ENCODE results near the gene TMEM163.

DNA sequence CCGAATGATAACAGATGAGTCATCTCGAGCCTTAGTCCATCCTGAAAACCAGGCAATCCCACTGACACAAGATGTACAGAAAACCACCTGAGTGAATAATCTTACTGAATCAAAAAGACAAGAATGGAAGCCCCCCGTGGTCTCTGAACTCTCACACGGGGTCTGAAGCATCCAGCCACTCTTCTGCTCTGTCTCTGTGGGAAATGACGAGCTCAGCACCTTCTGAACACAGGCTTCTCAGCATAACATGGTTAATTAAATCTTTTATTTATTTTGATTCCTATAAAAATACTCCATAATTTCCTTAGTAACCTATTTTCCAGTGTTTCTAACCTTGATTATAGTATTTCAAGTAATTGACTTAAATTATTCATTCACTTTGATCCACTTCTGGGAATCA lies 203.7 kb downstream of the TMEM163 start:
- TF ChIP-seq, protein P1, sequence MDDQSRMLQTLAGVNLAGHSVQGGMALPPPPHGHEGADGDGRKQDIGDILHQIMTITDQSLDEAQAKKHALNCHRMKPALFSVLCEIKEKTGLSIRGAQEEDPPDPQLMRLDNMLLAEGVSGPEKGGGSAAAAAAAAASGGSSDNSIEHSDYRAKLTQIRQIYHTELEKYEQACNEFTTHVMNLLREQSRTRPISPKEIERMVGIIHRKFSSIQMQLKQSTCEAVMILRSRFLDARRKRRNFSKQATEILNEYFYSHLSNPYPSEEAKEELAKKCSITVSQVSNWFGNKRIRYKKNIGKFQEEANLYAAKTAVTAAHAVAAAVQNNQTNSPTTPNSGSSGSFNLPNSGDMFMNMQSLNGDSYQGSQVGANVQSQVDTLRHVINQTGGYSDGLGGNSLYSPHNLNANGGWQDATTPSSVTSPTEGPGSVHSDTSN (CRISPR knock-in tag; IDR thresholded peaks at IDR 0.05), result no peak
- TF ChIP-seq ZNF37A (tag by site-specific recombination; IDR thresholded peaks at IDR 0.05) (no peak), ZNF777 (tag by site-specific recombination; IDR thresholded peaks at IDR 0.05; ENCODE audit: borderline replicate concordance) (no peak), KLF16 (tag by site-specific recombination; IDR thresholded peaks at IDR 0.05) (no peak), ZNF121 (tag by site-specific recombination; IDR thresholded peaks at IDR 0.05) (no peak), ZNF596 (tag by site-specific recombination; IDR thresholded peaks at IDR 0.05) (no peak)
- TF ChIP-seq, protein P2, sequence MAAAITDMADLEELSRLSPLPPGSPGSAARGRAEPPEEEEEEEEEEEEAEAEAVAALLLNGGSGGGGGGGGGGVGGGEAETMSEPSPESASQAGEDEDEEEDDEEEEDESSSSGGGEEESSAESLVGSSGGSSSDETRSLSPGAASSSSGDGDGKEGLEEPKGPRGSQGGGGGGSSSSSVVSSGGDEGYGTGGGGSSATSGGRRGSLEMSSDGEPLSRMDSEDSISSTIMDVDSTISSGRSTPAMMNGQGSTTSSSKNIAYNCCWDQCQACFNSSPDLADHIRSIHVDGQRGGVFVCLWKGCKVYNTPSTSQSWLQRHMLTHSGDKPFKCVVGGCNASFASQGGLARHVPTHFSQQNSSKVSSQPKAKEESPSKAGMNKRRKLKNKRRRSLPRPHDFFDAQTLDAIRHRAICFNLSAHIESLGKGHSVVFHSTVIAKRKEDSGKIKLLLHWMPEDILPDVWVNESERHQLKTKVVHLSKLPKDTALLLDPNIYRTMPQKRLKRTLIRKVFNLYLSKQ (tag by site-specific recombination; IDR thresholded peaks at IDR 0.05; ENCODE audit: borderline replicate concordance), result no peak
- TF ChIP-seq, protein P3, sequence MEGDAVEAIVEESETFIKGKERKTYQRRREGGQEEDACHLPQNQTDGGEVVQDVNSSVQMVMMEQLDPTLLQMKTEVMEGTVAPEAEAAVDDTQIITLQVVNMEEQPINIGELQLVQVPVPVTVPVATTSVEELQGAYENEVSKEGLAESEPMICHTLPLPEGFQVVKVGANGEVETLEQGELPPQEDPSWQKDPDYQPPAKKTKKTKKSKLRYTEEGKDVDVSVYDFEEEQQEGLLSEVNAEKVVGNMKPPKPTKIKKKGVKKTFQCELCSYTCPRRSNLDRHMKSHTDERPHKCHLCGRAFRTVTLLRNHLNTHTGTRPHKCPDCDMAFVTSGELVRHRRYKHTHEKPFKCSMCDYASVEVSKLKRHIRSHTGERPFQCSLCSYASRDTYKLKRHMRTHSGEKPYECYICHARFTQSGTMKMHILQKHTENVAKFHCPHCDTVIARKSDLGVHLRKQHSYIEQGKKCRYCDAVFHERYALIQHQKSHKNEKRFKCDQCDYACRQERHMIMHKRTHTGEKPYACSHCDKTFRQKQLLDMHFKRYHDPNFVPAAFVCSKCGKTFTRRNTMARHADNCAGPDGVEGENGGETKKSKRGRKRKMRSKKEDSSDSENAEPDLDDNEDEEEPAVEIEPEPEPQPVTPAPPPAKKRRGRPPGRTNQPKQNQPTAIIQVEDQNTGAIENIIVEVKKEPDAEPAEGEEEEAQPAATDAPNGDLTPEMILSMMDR (tag by site-specific recombination; IDR thresholded peaks at IDR 0.05), result no peak
